GM18511 (cell line): ENCODE measurements around the gene STH.

ENCODE experiments used
- ATAC-seq: cut with Tn5 transposase; IDR thresholded peaks from one replicate; pipeline ENCODE4 v1.9.1; 2021; ENCODE audit warnings: mild to moderate bottlenecking, moderate library complexity; ENCODE audit not compliant: unreplicated experiment

Gene STH

DNA sequence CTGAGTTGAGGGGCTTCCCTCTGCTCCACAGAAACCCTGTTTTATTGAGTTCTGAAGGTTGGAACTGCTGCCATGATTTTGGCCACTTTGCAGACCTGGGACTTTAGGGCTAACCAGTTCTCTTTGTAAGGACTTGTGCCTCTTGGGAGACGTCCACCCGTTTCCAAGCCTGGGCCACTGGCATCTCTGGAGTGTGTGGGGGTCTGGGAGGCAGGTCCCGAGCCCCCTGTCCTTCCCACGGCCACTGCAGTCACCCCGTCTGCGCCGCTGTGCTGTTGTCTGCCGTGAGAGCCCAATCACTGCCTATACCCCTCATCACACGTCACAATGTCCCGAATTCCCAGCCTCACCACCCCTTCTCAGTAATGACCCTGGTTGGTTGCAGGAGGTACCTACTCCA lies 26.0 kb downstream of the STH start:
- ATAC-seq, result no peak

DNA sequence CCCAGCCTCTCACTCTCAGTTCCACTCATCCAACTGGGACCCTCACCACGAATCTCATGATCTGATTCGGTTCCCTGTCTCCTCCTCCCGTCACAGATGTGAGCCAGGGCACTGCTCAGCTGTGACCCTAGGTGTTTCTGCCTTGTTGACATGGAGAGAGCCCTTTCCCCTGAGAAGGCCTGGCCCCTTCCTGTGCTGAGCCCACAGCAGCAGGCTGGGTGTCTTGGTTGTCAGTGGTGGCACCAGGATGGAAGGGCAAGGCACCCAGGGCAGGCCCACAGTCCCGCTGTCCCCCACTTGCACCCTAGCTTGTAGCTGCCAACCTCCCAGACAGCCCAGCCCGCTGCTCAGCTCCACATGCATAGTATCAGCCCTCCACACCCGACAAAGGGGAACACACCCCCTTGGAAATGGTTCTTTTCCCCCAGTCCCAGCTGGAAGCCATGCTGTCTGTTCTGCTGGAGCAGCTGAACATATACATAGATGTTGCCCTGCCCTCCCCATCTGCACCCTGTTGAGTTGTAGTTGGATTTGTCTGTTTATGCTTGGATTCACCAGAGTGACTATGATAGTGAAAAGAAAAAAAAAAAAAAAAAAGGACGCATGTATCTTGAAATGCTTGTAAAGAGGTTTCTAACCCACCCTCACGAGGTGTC lies 26.6 kb downstream of the STH start:
- ATAC-seq, result no peak

DNA sequence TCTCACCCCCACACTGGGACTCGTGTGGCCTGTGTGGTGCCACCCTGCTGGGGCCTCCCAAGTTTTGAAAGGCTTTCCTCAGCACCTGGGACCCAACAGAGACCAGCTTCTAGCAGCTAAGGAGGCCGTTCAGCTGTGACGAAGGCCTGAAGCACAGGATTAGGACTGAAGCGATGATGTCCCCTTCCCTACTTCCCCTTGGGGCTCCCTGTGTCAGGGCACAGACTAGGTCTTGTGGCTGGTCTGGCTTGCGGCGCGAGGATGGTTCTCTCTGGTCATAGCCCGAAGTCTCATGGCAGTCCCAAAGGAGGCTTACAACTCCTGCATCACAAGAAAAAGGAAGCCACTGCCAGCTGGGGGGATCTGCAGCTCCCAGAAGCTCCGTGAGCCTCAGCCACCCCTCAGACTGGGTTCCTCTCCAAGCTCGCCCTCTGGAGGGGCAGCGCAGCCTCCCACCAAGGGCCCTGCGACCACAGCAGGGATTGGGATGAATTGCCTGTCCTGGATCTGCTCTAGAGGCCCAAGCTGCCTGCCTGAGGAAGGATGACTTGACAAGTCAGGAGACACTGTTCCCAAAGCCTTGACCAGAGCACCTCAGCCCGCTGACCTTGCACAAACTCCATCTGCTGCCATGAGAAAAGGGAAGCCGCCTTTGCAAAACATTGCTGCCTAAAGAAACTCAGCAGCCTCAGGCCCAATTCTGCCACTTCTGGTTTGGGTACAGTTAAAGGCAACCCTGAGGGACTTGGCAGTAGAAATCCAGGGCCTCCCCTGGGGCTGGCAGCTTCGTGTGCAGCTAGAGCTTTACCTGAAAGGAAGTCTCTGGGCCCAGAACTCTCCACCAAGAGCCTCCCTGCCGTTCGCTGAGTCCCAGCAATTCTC lies 27.4 kb downstream of the STH start:
- ATAC-seq, result no peak

DNA sequence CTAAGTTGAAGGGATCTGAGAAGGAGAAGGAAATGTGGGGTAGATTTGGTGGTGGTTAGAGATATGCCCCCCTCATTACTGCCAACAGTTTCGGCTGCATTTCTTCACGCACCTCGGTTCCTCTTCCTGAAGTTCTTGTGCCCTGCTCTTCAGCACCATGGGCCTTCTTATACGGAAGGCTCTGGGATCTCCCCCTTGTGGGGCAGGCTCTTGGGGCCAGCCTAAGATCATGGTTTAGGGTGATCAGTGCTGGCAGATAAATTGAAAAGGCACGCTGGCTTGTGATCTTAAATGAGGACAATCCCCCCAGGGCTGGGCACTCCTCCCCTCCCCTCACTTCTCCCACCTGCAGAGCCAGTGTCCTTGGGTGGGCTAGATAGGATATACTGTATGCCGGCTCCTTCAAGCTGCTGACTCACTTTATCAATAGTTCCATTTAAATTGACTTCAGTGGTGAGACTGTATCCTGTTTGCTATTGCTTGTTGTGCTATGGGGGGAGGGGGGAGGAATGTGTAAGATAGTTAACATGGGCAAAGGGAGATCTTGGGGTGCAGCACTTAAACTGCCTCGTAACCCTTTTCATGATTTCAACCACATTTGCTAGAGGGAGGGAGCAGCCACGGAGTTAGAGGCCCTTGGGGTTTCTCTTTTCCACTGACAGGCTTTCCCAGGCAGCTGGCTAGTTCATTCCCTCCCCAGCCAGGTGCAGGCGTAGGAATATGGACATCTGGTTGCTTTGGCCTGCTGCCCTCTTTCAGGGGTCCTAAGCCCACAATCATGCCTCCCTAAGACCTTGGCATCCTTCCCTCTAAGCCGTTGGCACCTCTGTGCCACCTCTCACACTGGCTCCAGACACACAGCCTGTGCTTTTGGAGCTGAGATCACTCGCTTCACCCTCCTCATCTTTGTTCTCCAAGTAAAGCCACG lies 28.3 kb downstream of the STH start:
- no peak for ATAC-seq

DNA sequence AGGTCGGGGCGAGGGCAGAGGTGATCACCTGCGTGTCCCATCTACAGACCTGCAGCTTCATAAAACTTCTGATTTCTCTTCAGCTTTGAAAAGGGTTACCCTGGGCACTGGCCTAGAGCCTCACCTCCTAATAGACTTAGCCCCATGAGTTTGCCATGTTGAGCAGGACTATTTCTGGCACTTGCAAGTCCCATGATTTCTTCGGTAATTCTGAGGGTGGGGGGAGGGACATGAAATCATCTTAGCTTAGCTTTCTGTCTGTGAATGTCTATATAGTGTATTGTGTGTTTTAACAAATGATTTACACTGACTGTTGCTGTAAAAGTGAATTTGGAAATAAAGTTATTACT lies 28.9 kb downstream of the STH start:
- no peak for ATAC-seq

DNA sequence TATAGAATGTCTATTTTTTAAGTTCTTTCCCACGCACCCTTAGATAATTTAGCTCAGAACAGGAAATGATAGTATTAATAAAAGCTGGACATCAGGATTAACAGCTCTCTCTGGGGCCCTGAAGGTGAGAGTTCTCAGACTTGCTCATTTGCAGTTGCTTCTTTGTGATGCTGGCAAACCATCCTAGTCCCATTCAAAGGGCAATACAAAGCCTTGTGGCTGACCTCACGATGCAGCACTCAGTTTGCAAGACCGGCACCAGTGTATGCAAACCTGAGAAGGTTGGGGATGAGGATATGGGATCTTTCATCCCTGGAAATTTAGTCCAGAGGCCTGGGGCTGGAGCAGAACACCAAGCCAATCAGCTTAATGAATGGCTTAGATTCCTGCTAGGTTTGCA lies 29.3 kb downstream of the STH start:
- no peak for ATAC-seq

DNA sequence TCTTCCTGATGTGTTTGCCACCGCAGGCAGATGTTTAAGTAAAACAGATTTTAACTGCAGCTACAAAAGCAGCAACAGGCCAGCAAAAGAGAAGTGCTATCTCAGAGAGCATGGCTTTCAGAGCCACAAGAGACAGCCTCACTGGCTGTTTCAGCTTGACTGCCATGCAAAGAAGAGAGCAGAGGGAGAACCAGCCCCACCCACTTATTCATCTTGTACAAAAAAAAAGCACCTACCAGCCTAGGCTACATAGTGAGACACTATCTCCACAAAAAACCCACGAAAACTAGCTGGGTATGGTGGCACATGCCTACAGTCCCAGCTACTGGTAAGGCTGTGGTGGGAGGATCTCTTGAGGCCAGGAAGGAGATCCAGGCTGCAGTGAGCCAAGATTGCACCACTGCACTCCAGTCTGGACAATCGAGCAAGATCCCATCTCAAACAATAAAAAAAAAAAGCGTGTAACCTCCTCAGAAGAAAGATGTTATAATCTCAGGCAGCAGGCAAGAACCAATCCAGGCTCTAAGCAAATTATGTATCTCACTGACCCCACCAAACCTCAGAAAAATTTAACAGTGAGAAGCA lies 30.0 kb downstream of the STH start:
- no peak for ATAC-seq

DNA sequence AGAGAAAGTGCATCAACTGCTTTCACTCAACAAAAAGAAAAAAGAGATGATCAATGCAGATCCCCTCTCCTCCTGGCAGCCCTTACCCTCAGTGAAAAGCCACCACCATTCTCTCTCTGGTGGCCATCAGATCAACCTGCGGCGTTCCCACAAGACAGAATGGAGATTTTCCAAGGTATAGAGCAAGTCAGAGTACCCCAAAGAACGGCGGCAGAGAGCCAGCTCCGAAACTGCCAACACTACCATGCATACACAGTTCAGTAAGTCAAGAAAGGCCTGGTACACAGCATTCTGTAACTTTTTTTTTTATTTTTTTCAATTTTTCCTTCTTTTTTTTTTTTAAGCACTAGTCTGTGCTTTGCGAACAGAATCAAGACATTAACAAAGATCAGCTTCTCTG lies 30.6 kb downstream of the STH start:
- no peak for ATAC-seq

DNA sequence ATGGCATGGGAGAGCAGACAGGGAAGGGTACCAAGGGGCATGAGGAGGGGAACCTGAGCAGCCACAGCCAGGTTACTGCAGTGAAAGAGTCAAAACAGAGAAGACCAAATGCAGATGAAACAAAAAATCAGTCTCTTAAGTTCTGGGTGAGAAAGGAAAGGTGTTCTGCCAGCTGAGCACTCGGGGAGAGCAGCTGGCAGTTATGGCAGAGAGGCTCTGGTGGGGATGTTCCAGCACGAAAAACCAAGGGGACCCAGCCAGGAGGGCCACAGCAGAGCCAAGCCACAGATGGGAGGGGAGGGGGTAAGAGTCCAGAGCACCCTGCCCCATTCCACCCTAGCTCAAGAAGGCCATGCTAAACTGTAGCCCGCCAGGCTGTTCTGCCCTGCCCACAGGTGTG lies 31.7 kb downstream of the STH start:
- no peak for ATAC-seq

DNA sequence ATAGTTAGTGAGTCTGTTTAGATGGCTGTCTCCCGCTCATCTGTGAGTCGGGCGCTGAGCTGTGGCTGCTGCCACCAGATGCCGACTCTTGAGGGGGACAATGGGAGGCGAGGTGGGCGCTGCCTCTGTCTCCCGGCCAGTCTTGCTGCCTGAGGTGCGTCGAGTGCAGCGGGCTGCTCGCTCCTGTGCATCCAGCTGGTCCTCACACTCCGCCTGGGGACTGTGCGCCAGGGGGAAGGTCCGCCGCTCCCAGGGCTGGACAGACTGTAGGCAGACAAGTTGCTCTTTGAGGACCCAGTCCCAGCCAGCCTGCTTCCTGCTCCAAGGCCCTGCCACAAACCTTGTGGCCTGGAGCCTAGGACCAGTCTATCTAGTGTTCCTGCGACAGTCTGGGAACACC lies 32.4 kb downstream of the STH start:
- no peak for ATAC-seq

DNA sequence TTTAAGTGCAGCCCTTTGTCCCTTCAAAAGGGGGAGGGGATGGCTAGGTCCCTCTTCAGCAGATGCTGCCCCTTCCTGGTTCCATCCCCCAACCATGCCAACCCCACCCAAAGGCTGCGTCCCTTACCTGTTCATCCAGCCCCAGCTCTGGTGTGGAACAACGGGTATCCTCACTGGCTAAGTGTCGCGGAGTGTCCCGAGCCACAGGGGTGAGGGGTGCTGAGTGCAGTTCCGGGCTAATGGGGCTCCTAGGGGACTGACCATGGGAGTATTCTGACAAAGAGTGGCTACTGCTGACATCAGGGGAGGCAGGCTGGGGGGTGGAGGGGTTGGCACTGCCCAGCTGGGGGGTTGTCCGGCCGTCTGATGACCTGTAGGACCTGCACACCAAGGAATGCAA lies 32.9 kb downstream of the STH start:
- ATAC-seq, result no peak

DNA sequence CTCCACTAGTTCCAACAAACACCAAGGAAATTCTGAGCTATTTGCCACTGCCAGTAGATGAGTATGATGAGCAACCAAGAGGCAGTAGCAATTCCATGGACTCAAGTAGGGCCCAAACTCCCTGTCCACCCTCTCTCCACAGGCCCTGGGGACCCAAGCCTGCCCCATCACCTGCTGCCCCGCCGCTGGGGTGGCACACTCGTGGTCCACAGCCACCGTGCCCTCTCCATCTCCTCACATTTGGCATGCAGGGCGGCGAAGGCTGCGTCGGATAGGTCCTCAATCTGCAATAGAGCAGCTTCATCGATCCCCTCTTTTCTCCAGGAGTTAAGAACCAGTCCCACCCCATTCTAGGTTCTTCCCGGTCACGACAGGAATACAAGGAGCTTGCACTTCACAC lies 33.9 kb downstream of the STH start:
- ATAC-seq, result no peak

DNA sequence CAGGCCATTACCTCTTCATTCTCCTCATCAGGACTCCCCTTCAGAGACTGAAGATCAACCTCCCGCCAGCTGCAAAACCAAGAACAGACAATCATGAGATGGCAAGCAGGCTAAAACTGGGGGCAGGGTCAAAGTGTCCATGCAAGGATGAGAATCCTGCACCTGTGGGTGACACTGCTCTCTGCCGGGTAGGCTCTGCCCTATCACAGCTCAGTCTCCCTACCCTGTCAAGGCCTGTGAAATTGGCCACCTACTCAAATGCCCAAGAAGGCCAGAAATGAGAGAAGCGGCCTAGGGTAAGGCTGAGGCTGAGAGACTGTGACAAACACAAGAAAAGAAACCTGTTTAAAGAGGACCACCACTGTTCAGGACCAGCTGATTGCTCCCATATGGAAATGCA lies 34.3 kb downstream of the STH start:
- no peak for ATAC-seq

DNA sequence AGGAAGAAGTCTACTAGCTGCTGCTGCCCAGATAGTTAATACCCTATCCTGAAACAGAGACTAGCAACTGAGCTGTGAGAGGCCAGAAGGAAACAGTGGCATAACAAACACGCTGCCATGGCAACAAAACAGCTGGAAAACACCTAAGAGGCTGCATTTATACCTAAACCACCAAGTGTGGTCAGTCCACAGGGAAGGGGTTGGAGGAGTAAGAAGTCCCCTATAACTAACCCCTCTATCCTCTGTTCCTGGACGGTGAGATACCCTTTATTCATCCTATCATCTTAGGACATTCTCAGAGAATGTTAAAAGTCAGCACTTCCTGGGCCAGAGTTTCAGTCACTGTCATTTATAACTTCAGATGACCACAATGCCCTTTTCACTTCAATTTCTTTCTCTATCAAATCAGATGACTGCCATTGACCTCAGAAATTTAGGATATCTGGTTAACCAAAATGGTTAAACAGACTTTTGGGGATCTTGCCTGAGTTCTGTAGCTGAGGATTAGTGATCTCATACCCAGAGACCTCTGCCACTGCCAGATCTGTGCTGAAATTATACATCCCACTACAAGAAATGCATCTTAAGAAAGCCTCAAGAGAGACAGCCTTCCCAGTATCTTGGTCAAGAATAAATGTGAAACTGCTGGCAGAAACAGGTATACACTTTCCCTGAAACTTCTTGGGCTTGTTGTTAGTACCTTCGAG lies 36.2 kb downstream of the STH start:
- no peak for ATAC-seq

DNA sequence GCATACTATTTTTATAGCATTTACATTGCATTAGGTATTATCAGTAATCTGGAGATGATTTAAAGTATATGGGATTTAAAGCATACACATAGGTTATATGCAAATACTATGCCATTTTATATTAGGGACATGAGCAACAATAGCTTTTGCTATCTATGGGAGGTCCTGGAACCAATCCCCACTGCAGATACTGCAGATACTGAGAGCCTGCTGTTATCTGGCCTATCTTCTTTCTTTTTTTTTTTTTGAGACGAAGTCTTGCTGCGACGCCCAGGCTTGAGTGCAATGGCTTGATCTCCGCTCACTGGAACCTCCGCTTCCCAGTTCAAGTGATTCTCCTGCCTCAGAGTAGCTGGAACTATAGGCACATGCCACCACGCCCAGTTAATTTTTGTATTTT lies 37.4 kb downstream of the STH start:
- ATAC-seq, result no peak

DNA sequence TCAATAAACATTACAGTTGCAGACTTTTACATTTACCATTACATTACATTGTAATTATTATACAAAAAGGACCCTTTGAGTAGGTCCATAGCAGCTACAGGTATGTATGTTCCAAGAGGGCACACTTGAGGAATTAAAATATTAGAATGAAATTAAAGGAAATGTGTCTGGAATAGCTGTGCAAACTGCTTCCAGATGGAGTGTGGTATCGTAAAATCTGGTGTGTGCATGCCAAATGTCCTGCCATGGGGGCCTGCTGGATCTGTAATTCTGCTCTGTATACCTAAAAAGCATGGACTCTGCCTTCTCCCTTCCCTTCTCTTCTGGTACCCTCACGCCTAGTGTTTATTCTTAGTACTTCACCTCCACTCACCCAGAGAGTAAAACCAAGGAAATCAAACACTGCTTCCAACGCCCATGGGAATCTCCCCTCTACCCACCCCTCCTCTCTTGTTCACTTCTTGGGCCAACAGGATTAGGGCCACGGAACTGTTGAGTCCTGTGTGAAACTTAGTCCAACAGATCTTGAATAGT lies 38.7 kb downstream of the STH start:
- ATAC-seq, result no peak

DNA sequence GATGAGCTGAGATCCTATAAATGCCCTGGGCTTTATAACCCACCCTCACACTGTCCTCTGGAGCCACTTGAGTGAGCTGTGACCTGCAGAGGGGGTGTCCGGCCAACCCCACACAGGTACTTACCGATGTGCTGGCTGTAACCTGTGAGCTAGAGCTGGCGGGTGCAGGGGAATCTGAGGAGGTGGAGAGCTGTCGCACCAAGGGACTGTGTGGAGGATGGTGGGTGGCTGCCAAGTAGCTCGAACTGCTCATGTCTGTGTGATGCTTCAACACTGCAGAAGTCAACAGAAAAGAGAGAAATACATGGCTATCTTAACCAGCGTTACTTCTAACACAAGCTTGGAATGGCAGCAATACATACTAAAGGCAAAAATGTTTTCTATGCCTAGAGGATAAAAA lies 39.4 kb downstream of the STH start:
- no peak for ATAC-seq

DNA sequence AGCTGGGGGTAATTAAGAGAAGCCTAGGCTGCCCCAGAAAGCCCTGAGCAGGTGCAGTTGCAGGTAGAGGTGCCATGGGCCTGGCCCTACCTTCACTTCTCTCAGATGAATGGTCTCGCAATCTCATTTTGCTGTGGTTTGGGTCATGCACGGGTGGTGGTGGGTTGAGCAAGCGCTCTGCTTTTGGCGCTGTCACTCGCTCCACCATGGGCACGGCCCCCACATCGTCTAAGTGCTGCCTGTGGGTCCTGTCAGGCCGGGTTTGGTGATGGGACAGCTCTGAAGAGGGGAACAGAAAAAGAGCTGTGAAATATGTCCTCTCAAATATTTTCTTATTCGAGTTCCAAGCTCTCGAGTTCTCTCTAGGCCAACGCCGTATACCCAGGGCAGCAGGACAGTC lies 39.9 kb downstream of the STH start:
- no peak for ATAC-seq

DNA sequence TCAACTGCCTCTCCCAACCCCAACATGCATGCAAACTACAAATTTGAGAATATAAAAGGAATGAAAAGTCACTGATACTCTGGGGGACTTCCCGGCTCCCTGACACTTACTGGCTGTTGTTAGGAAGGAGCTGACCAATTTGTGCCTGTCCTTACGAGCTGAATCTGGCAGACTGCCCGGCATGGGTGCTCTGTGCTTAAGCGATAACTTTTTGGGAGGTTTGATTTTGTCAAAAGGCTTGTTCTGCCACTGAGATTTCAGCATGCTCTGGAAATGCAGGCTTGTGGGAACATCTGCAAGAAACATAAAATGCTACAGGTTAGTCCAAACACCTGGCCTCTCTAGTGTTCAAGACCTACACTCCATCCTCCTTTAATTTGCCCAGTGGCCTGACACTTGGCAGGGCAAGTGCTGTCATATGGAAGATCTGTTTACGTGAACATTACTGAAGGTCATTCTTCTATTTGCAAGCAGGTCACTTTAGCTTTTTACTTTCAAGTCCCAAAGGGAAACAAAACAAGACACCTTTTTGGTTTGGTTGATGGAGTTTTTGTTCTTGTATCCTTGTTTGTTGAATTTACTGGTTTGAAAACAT lies 40.6 kb downstream of the STH start:
- no peak for ATAC-seq

DNA sequence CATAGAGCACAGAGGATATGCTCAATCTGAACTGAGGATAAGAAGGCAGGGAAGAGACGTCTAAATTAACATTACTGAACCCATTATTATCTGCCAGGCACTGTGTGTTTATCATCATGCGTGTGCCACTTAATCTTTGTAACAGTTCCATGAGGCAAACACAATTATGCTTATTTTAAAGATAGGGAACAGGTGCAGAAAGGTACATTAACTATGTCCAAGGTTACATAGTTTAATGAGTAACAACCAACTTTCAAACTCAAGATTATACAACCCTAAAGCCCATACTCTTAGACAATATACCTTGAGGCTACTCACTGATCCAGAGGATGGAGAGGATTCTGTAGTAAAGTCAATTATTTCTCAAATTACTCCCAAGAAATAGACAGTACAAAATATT lies 43.2 kb downstream of the STH start:
- ATAC-seq, result no peak
